ENCODE data around the gene RIMS1.

The RIMS1 gene

DNA sequence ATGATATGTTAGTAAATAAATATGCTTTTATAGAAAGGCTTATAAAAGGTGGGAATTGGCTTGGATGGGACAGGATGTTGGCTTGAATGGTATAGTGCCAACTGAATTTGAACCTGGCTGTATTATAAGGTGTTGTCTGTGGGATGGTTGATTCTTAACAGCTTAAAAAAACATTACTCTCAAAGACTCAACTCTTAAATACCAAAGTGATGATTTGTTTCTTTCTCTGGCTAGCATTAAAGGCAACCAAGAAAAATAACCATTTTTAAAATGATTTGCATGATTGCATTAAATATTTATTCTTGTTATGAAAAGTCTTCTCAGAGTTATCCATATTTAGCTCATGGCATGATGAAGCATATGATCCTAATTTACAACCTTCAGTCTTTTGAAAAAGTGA lies 216.2 kb downstream of the RIMS1 start:
- DNase-seq (ENCODE audit: low read depth) = no peak

DNA sequence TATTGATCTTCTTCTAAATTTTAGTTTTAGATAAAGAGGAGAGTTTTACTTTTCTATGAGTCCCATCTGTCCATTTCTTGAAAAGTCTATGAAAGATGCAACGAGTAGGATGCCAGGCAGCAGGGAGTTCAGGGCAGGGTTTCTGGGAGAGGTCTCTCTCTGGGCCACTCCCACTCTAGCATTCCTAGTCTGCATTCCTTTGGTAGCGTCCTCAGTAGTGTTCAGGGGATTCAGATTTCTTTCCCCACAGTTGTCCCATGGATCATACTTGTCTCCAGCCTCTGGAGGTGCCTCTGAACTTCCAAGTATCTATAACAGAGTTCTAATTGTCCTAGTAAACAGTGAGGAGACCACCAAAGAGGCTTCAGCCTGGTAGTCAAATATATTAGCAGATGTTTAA lies 225.3 kb downstream of the RIMS1 start:
- DNase-seq (ENCODE audit: low read depth) = no peak

DNA sequence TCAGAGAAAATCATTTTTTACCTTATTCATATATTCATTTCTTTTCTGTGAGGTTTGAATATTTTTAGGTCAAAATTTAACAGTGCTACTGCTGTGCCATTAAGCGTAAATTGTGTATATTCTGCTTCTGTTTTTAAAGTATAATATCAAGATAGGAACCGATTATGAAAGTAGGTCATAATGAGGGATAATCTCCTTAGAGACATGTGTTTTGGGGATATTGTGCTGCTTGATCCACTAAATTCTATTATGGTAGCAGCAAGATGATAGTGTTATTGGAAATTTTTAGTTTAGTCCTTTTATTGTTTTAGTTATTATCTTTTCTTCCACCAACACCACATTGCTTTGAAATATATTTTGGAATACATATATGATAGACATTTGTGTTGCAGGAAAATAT lies 244.0 kb downstream of the RIMS1 start:
- DNase-seq (ENCODE audit: low read depth) = no peak

- DNase-seq (ENCODE audit: low read depth) = no peak
Observed at GRCh38 chr6:72132427-72132826, 246.1 kb downstream of the RIMS1 start.

DNA sequence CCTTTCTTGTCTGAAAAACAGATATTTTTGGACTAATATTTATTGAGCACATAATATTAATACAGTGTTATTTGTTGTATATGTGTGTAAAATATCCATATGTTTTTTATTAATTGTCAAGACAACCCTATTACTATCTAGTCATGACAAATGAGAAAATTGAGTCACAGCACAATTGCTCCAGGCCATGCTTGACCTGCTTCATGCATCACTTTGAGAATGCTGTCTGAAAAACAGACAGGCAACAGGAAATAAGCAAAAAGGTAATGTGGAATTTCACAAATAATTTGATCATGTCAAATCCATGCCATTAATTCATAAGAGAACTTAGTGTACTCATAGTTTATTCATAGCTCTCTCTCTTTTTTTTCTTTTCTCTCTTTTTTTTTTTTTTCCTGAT lies 246.5 kb downstream of the RIMS1 start:
- DNase-seq (ENCODE audit: low read depth) = no peak

DNA sequence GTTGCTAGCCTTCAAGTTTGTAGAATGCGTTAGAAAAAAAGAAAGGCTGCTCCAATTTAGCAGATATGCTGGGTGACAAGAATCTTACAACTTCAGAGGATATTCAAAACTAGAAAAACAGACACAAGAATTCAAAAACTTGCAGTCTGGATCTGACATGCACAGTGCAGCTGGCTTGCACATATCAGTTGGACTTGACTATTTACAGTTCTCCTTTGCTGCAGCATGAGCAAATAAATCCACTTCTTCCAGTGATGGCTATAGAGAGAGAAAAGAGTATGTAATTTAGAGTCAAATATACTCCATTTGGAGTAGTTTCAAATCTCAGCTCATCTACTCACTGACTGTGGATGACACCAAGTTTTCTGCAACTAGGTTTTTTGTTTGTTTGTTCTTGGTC lies 247.0 kb downstream of the RIMS1 start:
- DNase-seq (ENCODE audit: low read depth) = no peak

- DNase-seq (ENCODE audit: low read depth) = no peak
Observed at GRCh38 chr6:72140795-72141194, 254.4 kb downstream of the RIMS1 start.

DNA sequence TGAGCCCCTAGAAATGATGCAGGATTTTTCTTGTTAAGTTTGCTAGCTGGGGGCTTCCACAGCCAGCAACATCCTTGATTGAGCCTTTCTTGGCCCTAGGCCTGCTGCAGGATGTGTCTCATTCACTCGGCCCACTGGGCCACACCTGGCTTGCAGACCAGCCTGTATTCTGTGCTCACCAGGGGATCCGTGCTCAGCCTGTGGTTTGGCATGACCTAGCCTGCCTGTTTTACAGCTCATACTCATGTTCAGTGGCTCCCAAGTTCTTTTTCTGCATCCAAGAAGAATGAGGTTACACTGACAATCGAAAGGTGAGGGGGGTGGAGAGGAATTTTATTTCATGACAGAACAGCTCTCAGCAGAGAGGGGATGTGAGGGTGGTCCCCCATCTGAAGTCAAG lies 263.4 kb downstream of the RIMS1 start:
- DNase-seq (ENCODE audit: low read depth) = no peak

GRCh38 chr6:72151742-72152141 lies 265.4 kb downstream of the RIMS1 start:
- no peak for DNase-seq (ENCODE audit: low read depth)

DNA sequence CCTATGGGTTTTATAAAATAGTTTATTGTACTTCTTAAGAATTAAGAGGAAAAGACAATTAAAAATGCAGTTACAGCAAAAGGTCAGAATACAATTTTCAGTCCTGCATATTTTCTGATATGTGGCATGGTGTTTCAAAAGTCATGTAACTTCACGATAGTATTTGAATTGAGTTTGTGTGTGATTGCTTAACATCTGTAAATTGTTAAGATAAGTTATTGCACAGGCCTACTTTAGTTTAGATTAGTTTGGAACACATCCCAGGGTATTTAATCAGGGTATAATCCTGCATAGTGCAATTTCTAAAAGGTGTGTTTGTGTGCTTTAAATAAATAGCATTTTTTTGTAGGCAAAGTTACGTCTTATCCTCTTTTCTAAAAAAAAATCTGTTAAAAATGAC lies 289.6 kb downstream of the RIMS1 start:
- no peak for DNase-seq (ENCODE audit: low read depth)

DNA sequence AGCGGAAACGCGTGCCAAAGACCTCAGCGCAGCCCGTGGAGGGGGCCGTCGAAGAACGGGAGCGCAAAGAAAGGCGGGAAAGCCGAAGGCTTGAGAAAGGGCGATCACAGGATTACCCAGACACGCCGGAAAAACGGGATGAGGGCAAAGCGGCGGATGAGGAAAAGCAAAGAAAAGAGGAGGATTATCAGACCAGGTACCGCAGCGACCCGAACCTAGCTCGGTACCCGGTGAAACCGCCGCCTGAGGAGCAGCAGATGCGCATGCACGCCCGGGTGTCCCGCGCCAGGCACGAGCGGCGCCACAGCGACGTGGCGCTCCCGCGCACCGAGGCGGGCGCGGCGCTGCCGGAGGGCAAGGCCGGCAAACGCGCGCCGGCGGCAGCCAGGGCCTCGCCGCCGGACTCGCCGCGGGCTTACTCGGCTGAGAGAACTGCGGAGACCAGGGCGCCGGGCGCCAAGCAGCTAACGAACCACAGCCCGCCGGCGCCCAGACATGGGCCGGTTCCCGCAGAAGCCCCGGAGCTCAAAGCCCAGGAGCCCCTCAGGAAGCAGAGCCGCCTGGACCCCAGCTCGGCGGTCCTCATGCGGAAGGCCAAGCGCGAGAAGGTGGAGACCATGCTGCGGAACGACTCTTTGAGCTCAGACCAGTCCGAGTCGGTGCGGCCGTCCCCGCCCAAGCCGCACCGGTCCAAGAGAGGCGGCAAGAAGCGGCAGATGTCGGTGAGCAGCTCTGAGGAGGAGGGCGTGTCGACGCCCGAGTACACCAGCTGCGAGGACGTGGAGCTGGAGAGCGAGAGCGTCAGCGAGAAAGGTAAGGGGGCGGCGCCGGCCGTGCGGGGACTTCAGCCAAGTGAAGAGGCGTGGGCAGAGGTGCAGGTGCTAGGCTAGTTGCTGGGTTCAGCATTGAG lies 296.2 kb downstream of the RIMS1 start:
- DNase-seq (ENCODE audit: low read depth) = no peak

DNA sequence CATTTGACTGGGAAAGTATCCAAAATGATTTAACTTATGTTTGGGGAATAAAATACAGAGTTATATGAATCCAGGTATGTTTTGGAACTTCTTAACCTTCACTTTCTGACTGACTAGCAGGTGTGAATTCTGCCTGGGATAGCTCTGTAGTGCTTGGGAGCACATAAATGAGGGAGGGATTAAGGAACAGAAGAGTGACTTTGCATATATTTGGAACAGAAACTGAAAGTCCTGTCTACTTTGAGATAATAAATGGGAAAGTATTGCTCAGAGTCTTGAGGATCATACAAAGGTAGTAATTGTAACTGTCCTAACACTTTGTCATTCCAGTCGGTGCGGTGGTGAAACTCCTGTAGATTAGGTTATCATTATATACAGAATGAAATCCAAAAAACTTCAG lies 317.6 kb downstream of the RIMS1 start:
- no peak for DNase-seq (ENCODE audit: low read depth)

GRCh38 chr6:72205500-72205899 lies 319.1 kb downstream of the RIMS1 start:
- no peak for DNase-seq (ENCODE audit: low read depth)

DNA sequence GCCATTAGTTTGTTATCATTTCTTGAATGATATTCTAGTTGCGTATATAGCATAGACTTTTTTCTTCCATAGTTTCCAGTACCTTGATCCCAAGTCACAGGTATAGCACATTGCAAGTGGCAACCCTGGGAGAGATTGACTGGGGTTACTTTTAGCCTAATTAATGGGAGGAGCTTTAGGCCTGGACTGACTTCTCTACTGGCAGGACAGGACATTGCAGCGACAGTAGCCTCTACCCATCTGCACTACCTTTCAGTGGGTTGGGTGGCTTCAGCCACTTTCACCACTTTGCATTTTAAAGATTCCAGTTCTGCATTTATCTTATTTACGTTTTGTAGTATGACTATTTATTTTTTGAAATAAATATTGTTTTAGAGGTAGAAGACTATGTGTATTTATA lies 320.3 kb downstream of the RIMS1 start:
- DNase-seq (ENCODE audit: low read depth) = no peak

GRCh38 chr6:72212686-72213085 lies 326.3 kb downstream of the RIMS1 start:
- no peak for DNase-seq (ENCODE audit: low read depth)

DNA sequence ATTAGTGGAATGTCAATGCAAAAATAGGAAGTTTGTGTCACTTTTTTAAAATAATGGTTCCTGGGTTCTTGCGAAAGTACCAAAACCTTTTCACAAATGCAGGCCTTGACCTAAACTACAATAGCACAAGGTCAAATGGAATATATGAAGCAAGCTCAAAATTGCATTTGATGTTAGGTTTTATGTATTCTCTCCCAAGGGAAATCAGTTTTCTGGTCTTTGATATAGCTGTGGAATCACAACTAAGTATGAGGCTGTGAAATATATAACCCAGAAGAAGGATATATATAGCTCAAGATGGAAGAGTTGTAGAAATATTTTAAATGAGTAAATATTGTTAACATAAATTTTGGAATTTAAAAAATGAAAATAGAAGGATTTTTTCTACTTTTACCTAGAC lies 327.3 kb downstream of the RIMS1 start:
- DNase-seq (ENCODE audit: low read depth) = no peak

DNA sequence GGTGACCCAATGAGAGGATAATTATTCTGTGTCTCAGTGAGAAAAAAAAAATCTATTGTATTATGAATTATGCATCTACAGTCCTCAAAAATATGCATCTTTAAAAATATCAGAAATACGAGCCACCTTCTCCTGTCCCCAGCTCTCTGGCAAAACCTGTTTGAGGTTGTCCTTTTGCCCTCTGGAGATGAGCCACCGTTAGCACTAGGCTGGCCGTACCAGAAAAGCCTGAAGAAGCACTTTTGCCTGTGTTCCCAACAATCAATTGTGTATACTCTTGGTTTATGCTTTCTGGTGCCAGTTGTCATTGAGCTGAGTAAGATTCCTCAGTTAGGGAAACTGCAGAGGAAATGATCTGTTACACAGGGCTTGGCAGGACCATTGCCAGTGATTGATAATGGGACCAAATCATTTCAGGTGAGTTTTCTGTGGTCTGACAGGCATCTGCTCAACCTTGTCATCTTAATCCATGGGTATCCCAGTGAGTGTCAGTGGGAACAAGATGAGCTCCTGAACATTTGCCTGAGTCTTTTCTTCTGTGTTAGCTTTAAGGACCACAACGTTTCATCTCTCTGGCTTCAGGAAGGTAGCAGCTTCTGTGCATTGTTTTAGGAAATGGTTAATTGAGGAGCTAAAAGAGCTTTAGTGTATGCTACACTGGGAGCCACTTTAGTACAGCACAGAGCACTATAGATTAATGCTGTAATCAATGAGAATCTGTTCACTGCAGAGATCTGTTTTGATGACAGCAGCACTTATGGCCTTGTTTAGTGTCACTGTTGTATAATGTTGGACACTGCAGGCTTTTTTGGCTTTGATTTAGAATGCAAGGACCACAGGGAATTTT lies 330.1 kb downstream of the RIMS1 start:
- no peak for DNase-seq (ENCODE audit: low read depth)

DNA sequence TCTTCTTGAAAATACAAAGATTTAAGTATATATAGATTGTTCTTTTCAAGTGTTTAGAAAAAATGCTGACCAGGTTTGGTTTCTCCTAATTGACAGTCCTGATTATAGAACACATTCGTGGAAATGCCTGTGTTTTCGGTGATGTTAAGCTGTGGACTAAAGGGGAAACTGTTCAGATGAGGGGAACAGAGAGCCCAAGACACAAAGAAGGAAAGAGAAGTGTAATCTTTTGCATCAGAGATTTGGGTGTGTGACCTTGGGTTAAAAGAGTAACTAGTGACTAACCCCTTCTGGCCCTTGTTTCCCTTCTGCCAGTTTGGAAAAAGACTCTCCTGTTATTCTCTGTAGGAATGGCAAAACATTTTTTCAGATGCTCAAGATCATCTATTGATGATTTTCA lies 331.3 kb downstream of the RIMS1 start:
- no peak for DNase-seq (ENCODE audit: low read depth)

DNA sequence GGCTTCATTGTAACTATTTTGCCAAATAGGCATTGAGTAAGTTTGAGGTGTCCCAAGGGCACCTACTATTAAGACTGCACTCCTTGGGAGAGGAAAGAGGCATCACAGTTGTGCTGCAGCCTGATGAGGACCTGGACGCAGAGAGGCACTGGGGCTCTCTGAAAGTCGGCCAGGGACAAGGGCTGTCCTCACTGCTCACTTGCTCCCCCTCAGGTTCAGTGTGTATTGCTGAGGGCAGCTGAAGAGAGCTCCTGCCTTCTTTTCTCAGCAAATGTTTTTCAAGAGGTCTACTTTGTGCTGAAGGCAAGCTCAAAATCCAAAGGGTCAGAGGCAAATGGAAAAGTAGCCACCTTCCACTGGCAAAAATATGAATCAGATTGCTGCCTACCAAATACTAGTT lies 331.8 kb downstream of the RIMS1 start:
- DNase-seq (ENCODE audit: low read depth) = no peak

GRCh38 chr6:72219536-72219935 lies 333.2 kb downstream of the RIMS1 start:
- DNase-seq (ENCODE audit: low read depth) = no peak

- DNase-seq (ENCODE audit: low read depth) = no peak
Observed at GRCh38 chr6:72238021-72238420, 351.7 kb downstream of the RIMS1 start.

GRCh38 chr6:72238900-72239299 lies 352.6 kb downstream of the RIMS1 start:
- DNase-seq (ENCODE audit: low read depth) = no peak

DNA sequence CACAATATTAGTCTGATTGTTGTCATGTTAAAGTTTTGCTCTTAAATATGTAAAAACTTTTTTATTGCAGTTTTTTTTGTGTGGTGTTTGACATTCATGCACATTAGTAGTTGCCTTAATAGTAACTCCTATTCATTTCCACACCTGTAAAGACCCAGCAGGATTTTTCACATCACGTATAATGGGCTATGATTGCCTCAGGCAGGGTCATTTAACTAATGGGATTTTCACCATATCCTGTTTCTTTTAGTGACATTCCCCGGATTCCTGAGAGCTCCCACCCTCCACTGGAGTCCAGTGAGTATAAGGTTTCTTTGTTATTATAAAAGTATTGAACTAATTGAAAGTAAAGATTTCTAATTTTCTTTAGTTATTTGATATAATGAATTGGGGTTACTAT lies 359.2 kb downstream of the RIMS1 start:
- no peak for DNase-seq (ENCODE audit: low read depth)
